PFSK-1 (cell line): Measurements from ENCODE around the gene HELZ.

Experiments
- FOXP2 ChIP-seq: optimal IDR thresholded peaks from 2 replicates; pipeline ENCODE3; 2011; ENCODE audit warnings: borderline replicate concordance, control low read depth, inconsistent platforms; ENCODE audit not compliant: insufficient read depth; ENCODE audit errors: extremely low read length, extremely low read depth
- POLR2AphosphoS5 ChIP-seq: IDR thresholded peaks from 2 replicates; pipeline ENCODE4 v1.6.1; 2012; ENCODE audit warnings: low read depth, mild to moderate bottlenecking, control low read depth, low read length, moderate library complexity
- SIN3A ChIP-seq: IDR thresholded peaks from 2 replicates; pipeline ENCODE4 v1.6.1; 2012; ENCODE audit warnings: mild to moderate bottlenecking, low read length, moderate library complexity, borderline replicate concordance; ENCODE audit not compliant: insufficient read depth
- TAF1 ChIP-seq: IDR thresholded peaks from 2 replicates; pipeline ENCODE4 v1.6.1; 2012; ENCODE audit warnings: low read length, control low read depth, borderline replicate concordance; ENCODE audit not compliant: insufficient read depth
- TF ChIP-seq, protein P1 (sequence below), 2 experiments: IDR thresholded peaks; 2 replicates each; pipeline versions ENCODE4 v1.6.1 to v1.8.0; 2011 to 2012; ENCODE audit warnings: low read depth in 2 of 2, low read length in 2 of 2, control low read depth in 1 of 2, inconsistent platforms in 1 of 2, mild to moderate bottlenecking in 1 of 2, moderate library complexity in 1 of 2; ENCODE audit not compliant: insufficient read depth in 1 of 2

HELZ gene

DNA sequence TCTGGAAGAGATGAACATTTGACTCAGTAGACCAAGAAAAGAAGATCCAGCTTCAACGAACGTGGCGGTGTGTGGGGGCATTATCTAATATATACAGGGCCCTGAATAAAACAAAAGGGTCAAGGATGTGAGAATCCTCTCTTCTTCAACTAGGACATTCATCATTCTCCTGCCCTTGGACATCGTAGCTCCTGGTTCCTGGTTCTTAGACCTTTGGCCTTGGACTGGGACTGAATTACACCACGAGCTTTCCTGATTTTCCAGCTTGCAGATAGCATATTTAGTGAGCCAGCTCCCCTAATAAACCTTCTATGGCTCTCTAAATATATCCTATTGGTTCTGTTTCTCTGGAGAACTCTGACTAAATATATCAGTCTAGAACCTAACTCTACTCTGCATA, 29.5 kb upstream of the HELZ start:
- TF ChIP-seq, protein P1, sequence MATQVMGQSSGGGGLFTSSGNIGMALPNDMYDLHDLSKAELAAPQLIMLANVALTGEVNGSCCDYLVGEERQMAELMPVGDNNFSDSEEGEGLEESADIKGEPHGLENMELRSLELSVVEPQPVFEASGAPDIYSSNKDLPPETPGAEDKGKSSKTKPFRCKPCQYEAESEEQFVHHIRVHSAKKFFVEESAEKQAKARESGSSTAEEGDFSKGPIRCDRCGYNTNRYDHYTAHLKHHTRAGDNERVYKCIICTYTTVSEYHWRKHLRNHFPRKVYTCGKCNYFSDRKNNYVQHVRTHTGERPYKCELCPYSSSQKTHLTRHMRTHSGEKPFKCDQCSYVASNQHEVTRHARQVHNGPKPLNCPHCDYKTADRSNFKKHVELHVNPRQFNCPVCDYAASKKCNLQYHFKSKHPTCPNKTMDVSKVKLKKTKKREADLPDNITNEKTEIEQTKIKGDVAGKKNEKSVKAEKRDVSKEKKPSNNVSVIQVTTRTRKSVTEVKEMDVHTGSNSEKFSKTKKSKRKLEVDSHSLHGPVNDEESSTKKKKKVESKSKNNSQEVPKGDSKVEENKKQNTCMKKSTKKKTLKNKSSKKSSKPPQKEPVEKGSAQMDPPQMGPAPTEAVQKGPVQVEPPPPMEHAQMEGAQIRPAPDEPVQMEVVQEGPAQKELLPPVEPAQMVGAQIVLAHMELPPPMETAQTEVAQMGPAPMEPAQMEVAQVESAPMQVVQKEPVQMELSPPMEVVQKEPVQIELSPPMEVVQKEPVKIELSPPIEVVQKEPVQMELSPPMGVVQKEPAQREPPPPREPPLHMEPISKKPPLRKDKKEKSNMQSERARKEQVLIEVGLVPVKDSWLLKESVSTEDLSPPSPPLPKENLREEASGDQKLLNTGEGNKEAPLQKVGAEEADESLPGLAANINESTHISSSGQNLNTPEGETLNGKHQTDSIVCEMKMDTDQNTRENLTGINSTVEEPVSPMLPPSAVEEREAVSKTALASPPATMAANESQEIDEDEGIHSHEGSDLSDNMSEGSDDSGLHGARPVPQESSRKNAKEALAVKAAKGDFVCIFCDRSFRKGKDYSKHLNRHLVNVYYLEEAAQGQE (IDR thresholded peaks at IDR 0.05; ENCODE audit: insufficient read depth in 1 of 2, low read depth in 2 of 2, low read length in 2 of 2), result no peak
- TF ChIP-seq FOXP2 (no peak), POLR2AphosphoS5 (no peak), SIN3A (no peak), TAF1 (no peak)

- TF ChIP-seq SIN3A, result no peak
Observed at GRCh38 chr17:67273900-67274299, 28.9 kb upstream of the HELZ start.

GRCh38 chr17:67272312-67273047, 27.5 kb upstream of the HELZ start:
- TF ChIP-seq SIN3A (no peak), TAF1 (no peak), FOXP2 (no peak)

DNA sequence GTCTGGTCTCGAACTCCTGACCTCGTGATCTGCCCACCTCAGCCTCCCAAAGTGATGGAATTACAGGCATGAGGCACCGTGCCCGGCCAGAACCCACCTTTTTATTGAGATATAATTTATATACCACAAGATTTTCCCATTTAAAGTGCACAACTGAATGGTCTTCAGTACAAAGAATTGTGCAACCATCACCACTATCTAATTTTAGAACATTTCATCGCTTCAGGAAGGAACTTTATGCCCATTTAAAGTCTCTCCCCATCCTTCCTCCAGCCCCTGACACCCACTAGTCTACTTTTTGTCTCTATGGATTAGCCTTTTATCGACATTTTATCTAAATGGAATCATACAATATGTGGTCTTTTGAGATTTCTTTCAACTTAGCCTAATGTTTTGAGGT, 25.4 kb upstream of the HELZ start:
- TF ChIP-seq TAF1 (no peak), POLR2AphosphoS5 (no peak), FOXP2 (no peak), SIN3A (no peak)
- TF ChIP-seq, protein P1 (IDR thresholded peaks at IDR 0.05; ENCODE audit: insufficient read depth in 1 of 2, low read depth in 2 of 2, low read length in 2 of 2), result no peak

- TF ChIP-seq FOXP2 (no peak), POLR2AphosphoS5 (no peak), TAF1 (no peak), SIN3A (no peak)
- TF ChIP-seq, protein P1 (IDR thresholded peaks at IDR 0.05; ENCODE audit: insufficient read depth in 1 of 2, low read depth in 2 of 2, low read length in 2 of 2), result no peak
Observed at GRCh38 chr17:67266496-67266895, 21.5 kb upstream of the HELZ start.

DNA sequence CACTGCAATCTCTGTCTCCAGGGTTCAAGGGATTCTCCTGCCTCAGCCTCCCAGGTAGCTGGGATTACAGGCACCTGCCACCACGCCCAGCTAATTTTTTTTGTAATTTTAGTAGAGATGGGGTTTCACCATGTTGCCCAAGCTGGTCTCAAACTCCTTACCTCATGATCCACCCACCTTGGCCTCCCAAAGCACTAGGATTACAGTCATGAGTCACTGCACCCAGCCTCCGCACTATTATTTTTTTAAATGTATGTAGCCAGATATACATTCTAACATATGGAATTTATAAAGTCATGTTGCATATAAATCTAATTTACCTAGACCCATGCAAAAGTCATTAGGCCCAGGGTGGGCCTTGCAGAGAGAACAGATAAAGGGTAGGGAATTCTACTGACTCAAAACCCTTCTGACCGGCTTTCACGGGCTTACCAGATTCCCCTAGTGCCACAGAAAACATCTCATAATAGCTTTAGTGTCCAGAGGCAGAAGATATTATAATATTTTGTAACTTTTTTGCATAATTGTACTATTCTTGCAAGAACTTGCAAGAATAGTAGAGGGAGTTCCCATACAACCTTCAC, 20.5 kb upstream of the HELZ start:
- TF ChIP-seq TAF1, result no peak
- TF ChIP-seq, protein P1 (IDR thresholded peaks at IDR 0.05; ENCODE audit: insufficient read depth in 1 of 2, low read depth in 2 of 2, low read length in 2 of 2), result no peak
